Activated CD4-positive, alpha-beta T cell treated with anti-CD3 and anti-CD28 coated beads, Interleukin-2, amount 50 U/mL, for 1 hour (primary cell): ENCODE measurements around the gene ARID2.

Source experiments
- DNase-seq: peaks from one replicate; pipeline ENCODE4 v3.0.0-alpha.2; 2020

Gene ARID2

DNA sequence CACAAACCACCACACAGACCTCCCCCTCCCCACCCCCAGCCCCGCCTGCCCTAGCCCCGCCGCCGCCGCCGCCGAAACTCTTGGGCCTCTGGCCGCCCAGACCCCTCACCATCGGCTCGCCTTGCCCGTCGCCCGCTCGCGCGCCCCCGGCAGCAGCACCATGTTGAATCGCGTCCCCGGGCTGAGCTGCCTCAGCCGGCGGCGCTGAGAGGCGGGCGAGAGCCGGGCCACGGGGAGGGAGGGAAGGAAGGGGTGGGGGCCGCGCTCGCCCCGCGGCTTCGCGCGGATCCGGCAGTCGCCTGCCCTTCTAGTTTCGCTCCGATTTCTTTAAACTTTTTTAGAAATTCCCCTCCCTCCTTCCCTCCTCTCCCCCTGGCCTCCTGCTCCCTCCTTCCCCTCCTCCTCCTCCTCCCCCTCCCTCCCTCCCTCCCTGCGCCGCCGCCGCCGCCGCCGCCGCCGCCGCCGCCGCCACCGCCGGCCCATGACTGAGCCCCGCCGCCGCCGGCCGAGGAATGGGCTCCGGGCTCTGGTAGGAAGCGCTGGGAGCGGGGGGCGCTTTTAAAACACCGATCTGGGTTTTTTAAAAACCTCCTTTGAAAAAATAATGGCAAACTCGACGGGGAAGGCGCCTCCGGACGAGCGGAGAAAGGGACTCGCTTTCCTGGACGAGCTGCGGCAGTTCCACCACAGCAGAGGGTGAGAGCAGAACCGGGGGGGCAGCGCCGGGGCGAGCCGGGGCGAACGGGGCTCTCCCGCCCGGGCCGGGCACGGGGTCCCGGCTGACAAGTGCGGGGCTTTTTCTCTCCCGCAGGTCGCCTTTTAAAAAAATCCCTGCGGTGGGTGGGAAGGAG, at the start of gene ARID2:
Gene ARID2 (plus strand): TSS at position 474 of the 851 bp plus-strand sequence. CDS start 131 bp downstream, at position 605.
- DNase-seq: peak; percentile 57

DNA sequence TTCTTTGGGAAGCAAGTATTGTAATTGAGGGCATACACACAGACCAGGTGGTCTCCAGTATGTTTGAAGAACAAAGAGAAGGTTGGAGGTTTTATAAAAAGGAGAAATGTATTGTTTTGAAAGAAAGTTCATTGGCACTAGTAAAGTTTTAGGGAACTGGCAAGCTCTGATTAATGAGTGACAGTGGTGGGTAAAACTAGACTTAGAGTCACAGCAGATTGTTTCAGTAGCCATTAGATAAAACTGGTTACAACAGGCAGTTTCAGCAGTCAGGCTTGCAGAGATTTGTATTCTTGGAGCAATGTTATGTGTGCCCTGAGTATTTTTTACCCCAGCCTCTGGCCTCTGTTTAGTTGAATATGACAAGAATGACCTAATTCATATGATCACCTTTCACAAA, 49.1 kb upstream of the ARID2 start:
- DNase-seq: no peak

- no peak for DNase-seq
Observed at GRCh38 chr12:45681465-45681864, 48.0 kb upstream of the ARID2 start.

GRCh38 chr12:45685680-45686079, 43.8 kb upstream of the ARID2 start:
- DNase-seq: no peak

DNA sequence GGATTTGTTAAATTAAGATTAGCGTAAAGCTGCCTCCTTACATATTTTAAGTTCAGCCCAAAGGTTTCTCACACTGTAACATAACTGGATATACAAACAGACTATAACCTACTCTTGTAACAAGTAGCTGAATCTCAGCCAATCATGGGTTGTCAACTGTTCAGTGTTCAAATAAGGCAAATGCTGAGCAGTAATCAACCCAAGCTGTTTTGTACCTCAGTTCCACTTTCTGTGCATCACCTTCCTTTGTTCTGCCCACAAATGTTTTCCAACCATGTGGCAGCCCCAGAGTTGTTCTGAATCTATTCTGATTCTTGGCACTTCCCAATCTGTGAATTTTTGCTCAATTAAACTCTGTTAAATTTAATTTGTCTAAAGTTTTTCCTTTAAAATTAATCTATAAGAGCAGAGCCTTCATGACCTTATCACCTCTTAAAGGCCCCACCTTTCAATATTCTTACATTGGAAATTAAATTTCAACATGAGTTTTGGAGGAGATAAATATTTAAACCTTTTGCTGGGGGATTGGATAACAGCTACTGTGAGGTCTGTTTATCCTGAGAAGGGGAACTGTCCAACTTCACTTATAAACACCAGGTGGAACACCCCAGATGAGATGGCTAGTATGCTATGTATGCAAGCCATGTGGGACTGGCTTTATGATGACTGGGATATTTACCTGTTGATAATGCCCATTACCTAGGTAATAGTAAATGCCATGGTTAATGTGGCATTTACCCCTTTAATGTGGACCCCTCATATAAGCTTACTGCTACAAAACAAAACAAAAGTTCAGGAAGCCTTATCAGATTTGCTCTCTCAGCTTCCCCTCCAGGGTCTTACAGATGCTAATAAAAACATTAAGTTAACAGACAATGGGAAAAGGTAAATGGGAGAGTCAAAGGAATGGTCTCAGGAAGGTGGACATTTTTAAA, 42.2 kb upstream of the ARID2 start:
- no peak for DNase-seq

DNA sequence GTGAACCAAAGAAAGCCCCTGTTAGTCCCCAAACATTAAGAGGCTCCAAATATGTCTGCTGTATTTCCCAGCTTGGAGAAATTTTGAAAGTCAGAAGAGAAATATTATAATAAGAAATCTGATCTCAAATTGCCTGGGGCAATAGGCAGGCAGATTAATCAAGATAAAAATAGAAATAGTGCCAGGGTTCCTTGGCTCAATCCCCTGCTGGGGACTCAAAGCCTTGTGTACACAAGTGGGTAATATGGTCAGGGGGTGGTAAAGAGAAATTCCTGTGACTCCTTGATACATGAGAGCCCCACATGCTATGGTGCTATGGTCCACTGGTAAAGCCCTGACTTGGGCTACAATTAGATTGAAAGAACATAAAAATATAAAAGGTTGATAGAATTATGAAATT, 41.3 kb upstream of the ARID2 start:
- DNase-seq: no peak

- DNase-seq: no peak
Observed at GRCh38 chr12:45695035-45695434, 34.5 kb upstream of the ARID2 start.

GRCh38 chr12:45695606-45696005, 33.9 kb upstream of the ARID2 start:
- DNase-seq: no peak

DNA sequence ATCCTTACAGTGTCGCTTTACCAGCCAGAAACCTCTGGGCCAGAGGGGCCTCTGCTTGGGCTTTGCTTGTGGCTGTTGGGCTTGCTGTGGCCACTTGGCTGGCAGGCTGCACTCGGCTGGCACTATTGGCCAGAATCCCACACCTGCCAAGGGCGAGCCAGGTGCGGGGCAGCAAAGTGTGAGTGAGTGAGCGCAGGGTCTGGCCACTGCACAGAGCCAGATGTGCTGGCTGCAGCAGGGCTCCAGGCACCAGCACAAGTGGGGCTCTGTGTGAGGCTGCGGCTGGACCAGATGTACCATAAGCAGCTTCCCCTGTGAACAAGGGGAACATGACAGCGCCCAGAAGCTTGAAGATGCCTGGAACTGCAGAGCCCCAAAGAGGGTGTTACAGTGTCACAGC, 33.5 kb upstream of the ARID2 start:
- DNase-seq: no peak

DNA sequence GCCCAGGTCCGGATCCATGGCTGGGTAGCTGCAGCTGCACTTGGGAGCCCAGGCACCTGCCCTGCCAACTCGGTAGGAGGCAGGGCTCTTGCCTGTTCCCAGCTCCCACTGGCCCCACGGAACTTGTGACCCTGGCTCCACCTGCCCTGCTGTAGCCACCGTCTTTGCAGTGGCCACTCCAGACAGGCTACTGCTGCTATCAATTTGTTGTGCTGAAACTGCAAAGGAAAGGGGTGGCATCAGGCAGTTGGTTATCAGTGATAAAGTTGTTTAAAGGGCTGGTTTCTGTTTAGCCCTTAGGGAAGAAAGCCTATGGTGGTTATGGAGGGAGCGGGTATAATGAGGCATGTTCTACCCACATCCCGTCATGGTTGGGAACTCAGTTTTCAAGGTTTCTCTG, 32.1 kb upstream of the ARID2 start:
- DNase-seq: no peak

DNA sequence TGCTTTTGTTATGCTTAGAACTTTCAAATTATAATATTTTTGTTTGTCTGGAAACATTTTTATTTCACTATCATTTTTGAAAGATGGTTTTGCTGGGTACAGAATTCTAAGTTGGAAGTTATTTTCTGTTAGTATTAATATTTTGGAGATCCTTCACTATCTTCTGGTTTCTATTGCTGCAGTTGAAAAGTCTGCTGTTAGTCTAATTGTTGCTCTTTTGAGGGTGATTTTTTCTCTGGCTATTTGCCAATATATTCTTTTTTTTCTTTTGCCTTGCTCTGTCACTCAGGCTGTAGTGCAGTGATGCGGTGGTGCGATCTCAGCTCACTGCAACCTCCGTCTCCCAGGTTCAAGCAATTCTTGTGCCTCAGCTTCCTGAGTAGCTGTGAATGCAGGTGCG, 28.2 kb upstream of the ARID2 start:
- no peak for DNase-seq

DNA sequence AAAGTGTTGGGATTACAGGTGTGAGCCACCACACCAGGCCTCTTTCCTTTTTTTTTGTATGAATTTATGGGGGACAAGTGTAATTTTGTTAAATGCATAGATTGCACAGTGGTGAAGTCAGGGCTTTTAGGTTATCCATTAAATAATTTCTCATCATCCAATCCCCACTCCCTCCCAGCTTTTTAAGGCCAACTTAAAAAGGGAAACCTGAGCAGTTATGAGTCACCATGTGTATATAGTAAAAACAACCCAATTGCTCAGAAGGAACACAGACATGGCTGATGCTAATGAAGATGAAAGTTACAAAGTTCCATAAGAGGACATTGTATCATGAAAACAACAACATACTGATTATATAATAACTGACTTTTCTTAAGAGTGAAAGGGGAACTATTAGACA, 25.6 kb upstream of the ARID2 start:
- DNase-seq: no peak

GRCh38 chr12:45704968-45705367, 24.5 kb upstream of the ARID2 start:
- no peak for DNase-seq

GRCh38 chr12:45705404-45705803, 24.1 kb upstream of the ARID2 start:
- no peak for DNase-seq

DNA sequence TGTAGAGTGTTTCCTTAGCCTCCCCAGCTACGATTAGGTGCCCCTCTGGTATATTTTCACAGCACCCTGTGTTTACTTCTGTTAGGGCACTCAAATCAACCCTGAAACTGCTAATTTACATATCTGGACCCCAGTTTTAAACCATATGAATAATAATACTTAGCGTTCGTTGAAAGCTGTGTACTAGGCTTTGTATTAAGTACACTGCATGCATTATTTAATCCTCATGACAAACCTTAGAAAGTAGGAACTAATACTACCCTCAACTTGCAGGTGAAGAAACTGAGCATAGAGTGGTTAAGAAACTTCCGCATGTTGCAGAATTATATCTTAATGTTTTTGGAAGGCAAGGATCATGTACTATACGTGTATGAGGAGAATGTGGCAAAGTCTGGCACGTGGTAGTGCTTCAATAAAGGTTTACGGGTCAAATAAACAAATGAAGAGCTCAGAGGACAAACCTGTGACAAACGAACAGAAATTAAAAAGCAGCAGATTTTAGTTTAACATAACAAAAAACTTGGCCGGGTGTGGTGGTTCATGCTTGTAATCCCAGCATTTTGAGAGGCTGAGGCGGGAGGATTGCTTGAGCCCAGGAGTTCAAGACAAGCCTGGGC, 22.2 kb upstream of the ARID2 start:
- DNase-seq: no peak

- DNase-seq: no peak
Observed at GRCh38 chr12:45708363-45708762, 21.1 kb upstream of the ARID2 start.

GRCh38 chr12:45708901-45709300, 20.6 kb upstream of the ARID2 start:
- DNase-seq: no peak

DNA sequence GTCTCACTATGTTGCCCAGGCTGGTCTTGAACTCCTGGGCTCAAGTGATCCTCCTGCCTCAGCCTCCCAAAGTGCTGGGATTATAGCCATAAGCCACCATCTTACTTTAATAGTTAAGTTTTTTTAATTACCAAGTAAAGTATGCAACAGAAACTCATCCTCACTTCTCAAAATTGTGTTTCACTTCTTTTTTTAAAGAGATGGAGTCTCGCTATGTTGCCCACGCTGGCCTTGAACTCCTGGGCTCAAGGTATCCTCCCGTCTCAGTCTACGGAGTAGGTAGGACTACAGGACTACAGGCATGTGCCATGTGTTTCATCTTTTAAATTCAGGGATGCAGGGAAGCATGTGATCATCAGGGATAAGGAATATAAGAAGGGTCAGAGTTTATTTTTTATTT, 17.2 kb upstream of the ARID2 start:
- DNase-seq: no peak

GRCh38 chr12:45713078-45713477, 16.4 kb upstream of the ARID2 start:
- DNase-seq: no peak

DNA sequence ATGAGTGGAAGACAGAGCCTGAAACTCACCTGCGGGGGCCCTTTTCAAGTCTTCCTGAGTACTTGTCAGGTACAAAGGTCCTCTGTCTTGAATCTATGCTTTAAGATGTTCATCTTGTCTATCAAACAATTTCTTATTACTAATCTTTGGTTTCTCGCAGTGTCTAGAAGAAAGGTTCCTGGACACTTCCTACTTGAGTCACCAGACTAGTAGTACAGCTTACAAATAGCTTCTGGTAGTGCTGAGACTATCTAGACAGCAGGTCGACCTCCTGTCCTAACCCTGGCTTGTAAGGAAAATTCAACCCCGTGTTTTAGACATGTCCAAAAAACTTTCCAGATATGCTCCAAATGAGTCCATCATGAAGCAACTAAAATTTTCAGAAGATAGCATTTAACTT, 11.2 kb upstream of the ARID2 start:
- no peak for DNase-seq

DNA sequence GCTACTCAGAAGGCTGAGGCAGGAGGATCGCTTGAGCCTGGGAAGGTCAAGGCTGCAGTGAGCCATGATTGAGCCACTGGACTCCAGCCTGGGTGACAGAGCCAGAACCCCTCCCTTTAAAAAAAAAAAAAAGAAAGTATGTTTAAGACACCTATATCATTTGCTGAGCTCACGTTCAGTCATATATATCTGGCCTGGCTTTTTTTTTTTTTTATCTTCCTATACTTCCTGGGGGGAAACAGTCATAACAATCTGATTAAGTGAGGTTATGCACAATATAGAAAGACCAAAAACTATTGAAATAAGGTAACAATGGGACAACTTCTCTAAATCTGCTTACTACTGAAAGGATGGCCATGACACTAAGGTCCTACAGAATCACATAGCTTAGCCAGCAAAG, 9.4 kb upstream of the ARID2 start:
- no peak for DNase-seq

DNA sequence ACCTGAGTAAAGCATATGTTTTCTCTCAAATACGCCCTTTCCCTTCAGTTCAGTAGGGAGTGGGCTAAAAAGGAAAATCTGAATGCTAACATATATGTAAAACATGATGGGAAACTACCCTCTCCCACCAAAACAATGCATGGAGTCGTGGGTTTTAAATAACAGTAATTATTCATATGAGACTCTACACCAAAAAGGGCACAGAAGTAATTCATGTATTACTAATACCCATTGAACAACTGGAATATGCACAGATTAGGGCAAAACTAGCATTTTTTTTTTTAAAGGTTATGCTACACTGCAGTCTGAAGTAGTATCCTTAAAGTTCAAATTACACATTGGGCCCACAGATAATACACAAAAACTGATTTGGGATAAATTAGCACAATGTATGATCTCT, 8.1 kb upstream of the ARID2 start:
- DNase-seq: no peak

GRCh38 chr12:45721954-45722353, 7.6 kb upstream of the ARID2 start:
- DNase-seq: no peak
